ENCODE data around the gene ANKRD31.

DNA sequence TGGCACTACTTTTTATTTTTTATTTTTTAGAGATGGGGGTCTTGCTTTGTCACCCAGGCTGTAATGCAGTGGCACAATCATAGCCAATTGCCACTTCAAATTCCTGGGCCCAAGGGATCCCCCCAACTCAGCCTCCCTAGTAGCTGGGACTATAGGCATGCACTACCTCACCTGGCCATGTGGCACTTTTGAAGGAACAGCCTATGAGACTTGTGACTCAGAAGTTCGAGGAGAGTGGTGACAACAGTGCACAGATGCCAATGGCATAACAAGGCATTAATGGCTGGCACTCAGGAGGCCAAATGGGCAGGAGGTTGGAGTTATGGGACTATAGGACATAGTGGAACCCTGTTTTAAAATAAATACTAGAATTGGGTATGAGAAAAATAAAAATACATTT lies 33.7 kb downstream of the ANKRD31 start:
- TF ChIP-seq, protein P1, sequence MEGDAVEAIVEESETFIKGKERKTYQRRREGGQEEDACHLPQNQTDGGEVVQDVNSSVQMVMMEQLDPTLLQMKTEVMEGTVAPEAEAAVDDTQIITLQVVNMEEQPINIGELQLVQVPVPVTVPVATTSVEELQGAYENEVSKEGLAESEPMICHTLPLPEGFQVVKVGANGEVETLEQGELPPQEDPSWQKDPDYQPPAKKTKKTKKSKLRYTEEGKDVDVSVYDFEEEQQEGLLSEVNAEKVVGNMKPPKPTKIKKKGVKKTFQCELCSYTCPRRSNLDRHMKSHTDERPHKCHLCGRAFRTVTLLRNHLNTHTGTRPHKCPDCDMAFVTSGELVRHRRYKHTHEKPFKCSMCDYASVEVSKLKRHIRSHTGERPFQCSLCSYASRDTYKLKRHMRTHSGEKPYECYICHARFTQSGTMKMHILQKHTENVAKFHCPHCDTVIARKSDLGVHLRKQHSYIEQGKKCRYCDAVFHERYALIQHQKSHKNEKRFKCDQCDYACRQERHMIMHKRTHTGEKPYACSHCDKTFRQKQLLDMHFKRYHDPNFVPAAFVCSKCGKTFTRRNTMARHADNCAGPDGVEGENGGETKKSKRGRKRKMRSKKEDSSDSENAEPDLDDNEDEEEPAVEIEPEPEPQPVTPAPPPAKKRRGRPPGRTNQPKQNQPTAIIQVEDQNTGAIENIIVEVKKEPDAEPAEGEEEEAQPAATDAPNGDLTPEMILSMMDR (conservative IDR thresholded peaks at IDR 0.05; ENCODE audit: low read length), result no peak; the same call in 1 of the 2 replicates
- no peak for TF ChIP-seq EZH2phosphoT487 (IDR thresholded peaks at IDR 0.05; ENCODE audit: borderline replicate concordance)
